ENCODE measurements around the gene SMYD3. TPM values are rescaled to one million over a fixed set of nuclear protein-coding genes. Genes with fewer than 3 reads are reported as not detected.

The SMYD3 gene
- total RNA-seq, 2 experiments from 2014 or later, result 22.6 to 27.0 TPM

DNA sequence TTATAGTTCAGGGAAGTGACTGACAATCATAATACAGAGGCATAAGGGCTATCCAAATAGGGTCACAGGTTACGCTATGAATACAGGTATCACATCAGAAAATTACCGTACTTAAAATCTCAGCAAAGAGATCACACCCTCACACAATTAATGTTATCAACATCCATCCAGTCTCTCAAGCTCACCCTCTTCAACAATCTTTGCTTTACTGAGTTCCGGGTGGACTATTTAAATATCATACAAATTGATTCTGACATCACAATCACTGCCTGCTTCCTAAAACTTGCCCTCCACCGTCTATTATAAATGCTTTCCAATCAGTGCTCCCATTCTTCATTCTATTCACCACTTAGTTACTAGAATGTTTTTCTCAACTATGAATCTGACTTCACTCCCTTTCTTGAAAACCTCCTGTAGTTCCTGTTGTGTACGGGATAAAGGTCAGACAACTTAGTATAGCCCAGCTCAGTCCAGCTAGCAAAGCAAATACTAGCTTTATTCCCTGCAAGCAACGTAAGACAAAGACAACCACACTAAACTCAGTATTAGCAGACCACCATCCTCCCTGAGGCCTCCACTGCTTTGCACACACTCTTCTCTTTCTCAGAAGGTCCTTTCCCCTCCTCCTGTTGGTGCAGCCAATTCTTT lies 398.7 kb downstream of the SMYD3 start:
- Mint-ChIP-seq H3K27ac (no peak overlapping the region), H3K4me3 (no peak overlapping the region), H3K36me3 (no peaks in the 10 kb centered on the region)

DNA sequence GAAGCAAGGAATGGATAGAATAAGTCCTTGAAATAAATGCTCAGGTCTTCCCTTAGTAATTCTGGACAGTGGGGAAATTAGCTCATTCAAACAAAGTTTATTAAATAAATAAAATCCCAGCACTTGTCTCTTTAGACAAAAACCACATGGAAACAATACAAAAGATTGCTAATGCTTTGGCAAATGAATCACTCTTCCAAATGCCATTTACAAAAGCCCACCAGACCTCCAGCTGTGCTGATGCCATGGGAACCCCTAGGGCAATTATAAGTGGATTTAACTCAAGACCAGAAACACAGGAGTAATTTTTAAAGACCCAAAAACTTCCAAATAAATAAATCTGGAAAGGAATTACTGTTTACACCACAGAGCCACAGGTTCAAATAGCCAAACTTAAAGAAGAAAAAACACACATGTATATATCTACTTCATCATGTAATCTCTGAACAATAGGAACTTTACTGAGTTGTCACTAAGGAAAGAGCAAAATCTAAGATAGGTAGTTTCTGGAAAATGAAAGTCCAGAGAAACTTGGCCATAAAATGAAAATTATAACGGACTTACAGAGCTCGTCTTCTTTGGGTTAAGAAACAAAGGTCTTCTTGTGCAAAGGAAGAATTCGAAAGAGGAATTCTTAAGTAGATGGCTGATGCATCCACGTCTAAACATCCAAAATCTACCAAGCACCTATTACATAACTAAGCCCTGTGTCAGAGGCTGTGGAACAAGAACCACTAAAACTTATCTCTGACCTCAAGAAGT lies 399.4 kb downstream of the SMYD3 start:
- Mint-ChIP-seq H3K4me1 (peaks cover 3% of the 10 kb centered on the region), H3K27ac (no peak overlapping the region), H3K4me3 (no peak overlapping the region), H3K27me3 (no peaks in the 10 kb centered on the region), H3K9me3 (no peaks in the 10 kb centered on the region), H3K36me3 (no peaks in the 10 kb centered on the region)
- ATAC-seq (ENCODE audit: low read depth), result no peak
- DNase-seq, result no peak
- POLR2A ChIA-PET, result no interaction called here

More for the DNA sequence above, 398.7 kb downstream of the SMYD3 start:
- no peaks in the 10 kb centered on the region for H3K27me3 Mint-ChIP-seq
- DNase-seq, result no peak
- peaks cover 3% of the 10 kb centered on the region for H3K4me1 Mint-ChIP-seq
- POLR2A ChIA-PET, result no interaction called here
- no peak for ATAC-seq (ENCODE audit: low read depth)
- no peaks in the 10 kb centered on the region for H3K9me3 Mint-ChIP-seq

DNA sequence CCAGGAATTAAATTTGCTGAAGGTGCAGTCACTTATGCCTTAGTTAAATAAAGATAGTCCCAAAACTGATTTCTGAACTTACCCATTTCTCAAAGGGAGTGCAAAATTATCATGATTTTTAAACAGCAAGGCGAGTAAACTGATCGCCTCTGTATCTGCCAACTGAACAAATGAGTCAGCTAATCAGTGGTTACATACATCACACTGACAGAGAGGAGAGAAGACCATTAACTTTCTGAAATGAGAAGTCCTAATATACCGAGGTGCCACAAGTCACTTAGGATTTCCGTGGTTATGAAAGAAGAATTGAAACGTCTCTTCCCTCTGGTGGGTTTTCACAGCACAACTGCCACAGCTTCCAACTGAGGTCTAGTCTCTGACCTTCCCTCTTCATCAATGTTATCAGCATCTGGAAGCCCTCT lies 400.7 kb downstream of the SMYD3 start:
- DNase-seq (no peak), ATAC-seq (ENCODE audit: low read depth) (no peak)
- Mint-ChIP-seq H3K27ac (no peak overlapping the region), H3K27me3 (no peaks in the 10 kb centered on the region), H3K9me3 (no peaks in the 10 kb centered on the region), H3K4me3 (no peak overlapping the region), H3K36me3 (no peaks in the 10 kb centered on the region), H3K4me1 (peaks cover under 1% of the 10 kb centered on the region)
- POLR2A ChIA-PET, result no interaction called here

DNA sequence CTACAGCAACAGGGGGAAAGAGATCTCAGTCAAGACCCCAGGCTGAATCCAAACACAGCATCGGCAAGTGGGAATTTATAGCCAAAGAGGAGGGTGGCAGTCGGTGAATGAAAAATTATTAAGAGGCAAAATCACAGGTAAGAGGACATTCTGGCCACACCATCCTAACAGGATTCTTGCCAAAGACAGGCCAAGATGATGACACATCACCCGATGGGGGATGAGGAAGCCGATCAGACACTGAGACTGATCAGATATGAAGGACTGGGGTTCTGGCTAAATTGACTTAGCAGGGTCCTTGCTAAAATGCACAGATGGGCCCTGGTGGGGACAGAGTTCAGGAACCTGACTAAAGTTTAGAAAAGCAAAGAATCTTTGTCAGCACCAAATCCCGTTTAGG lies 402.2 kb downstream of the SMYD3 start:
- Mint-ChIP-seq H3K4me3 (no peak overlapping the region), H3K36me3 (no peaks in the 10 kb centered on the region), H3K4me1 (no peaks in the 10 kb centered on the region), H3K9me3 (no peaks in the 10 kb centered on the region), H3K27ac (no peak overlapping the region), H3K27me3 (no peaks in the 10 kb centered on the region)
- POLR2A ChIA-PET, result no interaction called here
- no peak for ATAC-seq (ENCODE audit: low read depth)
- DNase-seq, result no peak

DNA sequence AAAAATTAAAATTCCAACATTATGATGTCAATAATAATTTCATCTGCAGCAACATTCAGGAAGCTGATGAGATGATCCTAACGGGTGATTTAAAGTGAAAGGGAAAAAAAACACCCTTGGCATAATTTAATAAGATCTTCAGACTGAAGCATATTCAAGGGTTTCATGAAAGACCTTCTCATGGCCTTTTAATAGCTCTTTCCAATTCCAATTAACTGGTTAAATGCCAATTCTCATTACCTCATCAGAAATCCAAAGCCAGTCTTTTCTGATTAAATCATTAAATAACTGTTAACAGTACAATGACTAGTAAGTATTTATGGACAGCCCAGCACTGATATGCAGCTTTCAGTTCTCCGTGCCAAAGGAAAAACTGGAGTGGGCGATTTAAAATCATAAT lies 407.5 kb downstream of the SMYD3 start:
- POLR2A ChIA-PET, result interaction anchor here (0.9 kb wide), 1 partner anchor 25 kb away, joined by 3 read pairs; no protein-coding TSS in a partner anchor
- Mint-ChIP-seq H3K27ac (no peak overlapping the region), H3K9me3 (no peaks in the 10 kb centered on the region), H3K4me1 (no peaks in the 10 kb centered on the region), H3K4me3 (no peak overlapping the region), H3K27me3 (no peaks in the 10 kb centered on the region), H3K36me3 (no peaks in the 10 kb centered on the region)
- DNase-seq (no peak), ATAC-seq (ENCODE audit: low read depth) (no peak)

DNA sequence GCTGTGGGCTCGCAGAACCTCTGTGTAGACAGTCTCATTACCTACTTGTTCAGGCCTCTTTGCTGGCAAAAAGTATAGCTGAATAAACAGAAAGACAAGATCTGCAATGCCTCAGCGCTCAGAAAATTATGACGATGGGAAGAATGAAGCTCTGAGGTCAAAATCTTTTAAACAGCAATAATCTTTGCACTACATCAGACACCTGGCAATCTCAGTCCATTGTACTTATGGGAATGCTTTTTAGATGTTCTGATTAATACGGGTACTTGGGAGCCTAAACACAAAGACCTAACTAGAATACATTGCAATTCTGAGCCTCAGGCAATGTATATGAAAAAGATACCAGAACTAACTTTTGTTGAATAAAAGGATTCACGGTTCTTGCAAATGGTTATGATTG lies 410.7 kb downstream of the SMYD3 start:
- ATAC-seq (ENCODE audit: low read depth) (no peak), DNase-seq (no peak)
- Mint-ChIP-seq H3K27ac (no peak overlapping the region), H3K27me3 (no peaks in the 10 kb centered on the region), H3K4me3 (no peak overlapping the region), H3K9me3 (peaks cover 4% of the 10 kb centered on the region), H3K4me1 (peaks cover 7% of the 10 kb centered on the region), H3K36me3 (peaks cover 7% of the 10 kb centered on the region)
- POLR2A ChIA-PET, result no interaction called here

DNA sequence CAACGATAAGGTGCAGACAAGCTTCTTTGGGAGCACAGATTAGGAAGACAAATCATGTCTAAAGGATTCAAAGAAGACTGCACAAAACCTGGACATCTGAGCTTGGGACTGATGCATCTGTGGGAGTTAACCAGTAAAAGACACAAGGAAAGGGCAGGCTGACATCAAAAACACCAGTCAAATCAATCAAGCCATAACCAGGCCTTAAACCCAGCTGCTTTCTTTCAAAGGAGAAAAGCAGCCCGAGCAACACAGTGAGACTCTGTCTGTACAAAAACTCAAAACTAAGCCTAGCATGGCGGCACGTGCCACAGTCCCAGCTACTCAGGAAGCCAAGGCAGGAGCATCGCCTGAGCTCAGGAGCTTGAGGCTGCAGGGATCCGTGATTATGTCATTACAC lies 411.6 kb downstream of the SMYD3 start:
- ATAC-seq (ENCODE audit: low read depth) (no peak), DNase-seq (no peak)
- Mint-ChIP-seq H3K4me3 (no peak overlapping the region), H3K4me1 (peaks cover 12% of the 10 kb centered on the region), H3K27ac (no peak overlapping the region), H3K9me3 (peaks cover 6% of the 10 kb centered on the region), H3K27me3 (no peaks in the 10 kb centered on the region), H3K36me3 (peaks cover 9% of the 10 kb centered on the region)
- POLR2A ChIA-PET, result no interaction called here

DNA sequence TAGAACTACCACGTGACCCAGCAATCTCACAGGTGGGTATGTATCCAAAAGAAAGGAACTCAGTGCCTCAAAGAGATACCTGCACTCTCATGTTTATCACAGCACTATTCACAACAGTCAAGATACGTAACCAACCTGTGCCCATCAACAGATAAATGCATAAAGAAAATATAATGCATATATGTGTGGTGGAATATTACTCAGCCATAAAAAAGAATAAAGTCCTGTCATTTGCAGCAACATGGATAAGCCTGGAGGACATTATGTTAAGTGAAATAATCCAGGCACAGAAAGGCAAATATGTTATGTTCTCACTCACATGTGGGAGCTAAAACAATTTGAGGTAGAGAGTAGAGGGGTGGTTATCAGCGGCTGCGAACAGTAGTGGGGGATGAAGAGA lies 413.8 kb downstream of the SMYD3 start:
- H3K4me1 Mint-ChIP-seq, result peaks cover 12% of the 10 kb centered on the region
- no peaks in the 10 kb centered on the region for H3K27me3 Mint-ChIP-seq
- H3K9me3 Mint-ChIP-seq, result peaks cover 6% of the 10 kb centered on the region
- H3K4me3 Mint-ChIP-seq, result no peak overlapping the region
- POLR2A ChIA-PET, result no interaction called here
- H3K27ac Mint-ChIP-seq, result no peak overlapping the region
- ATAC-seq (ENCODE audit: low read depth) (no peak), DNase-seq (no peak)
- peaks cover 9% of the 10 kb centered on the region for H3K36me3 Mint-ChIP-seq

DNA sequence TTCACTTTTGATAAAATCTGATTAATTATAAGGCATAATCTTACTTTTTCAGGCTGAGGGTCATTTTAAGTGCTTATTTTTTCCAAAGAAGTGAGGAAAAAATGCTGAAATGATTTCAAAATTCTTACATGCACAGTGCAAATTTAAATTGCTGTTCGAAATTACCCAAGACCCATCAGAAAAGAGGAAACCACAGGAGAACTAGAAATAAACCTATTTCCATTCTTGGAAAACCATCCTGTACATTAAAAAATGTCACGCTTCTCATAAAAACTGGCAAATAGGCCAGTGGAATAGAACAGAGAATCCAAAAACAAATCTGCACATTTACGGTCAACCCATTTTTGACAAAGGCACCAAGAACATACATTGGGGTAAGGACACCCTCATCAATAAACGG lies 414.9 kb downstream of the SMYD3 start:
- Mint-ChIP-seq H3K27me3 (no peaks in the 10 kb centered on the region), H3K27ac (no peak overlapping the region), H3K36me3 (peaks cover 9% of the 10 kb centered on the region), H3K4me3 (no peak overlapping the region), H3K4me1 (peaks cover 12% of the 10 kb centered on the region), H3K9me3 (peaks cover 6% of the 10 kb centered on the region)
- POLR2A ChIA-PET, result no interaction called here
- ATAC-seq (ENCODE audit: low read depth), result no peak
- DNase-seq, result no peak

DNA sequence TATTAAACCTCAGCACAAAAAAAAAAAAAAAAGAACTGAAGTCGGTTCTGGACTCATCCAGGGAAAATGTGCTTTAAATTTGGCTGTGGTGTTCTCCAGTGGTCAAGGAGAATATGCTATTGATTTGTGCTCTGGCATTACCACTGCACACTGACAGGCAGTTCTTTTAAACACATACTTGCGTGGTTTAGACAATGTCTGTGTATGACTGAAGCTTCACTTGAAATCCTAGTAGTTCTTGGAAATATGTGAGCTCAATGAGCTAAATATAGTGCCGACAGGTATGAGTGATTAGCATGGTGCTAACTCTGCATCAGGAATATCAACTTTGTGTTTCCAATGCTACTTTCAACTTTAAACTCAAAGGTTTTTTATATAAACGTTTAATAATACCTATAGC lies 415.6 kb downstream of the SMYD3 start:
- H3K9me3 Mint-ChIP-seq, result peaks cover 6% of the 10 kb centered on the region
- ATAC-seq (ENCODE audit: low read depth) (peak; percentile 50), DNase-seq (no peak)
- peaks cover 12% of the 10 kb centered on the region for H3K4me1 Mint-ChIP-seq
- no peak overlapping the region for H3K27ac Mint-ChIP-seq
- POLR2A ChIA-PET, result no interaction called here
- H3K36me3 Mint-ChIP-seq, result peaks cover 9% of the 10 kb centered on the region
- H3K27me3 Mint-ChIP-seq, result no peaks in the 10 kb centered on the region
- H3K4me3 Mint-ChIP-seq, result no peak overlapping the region

DNA sequence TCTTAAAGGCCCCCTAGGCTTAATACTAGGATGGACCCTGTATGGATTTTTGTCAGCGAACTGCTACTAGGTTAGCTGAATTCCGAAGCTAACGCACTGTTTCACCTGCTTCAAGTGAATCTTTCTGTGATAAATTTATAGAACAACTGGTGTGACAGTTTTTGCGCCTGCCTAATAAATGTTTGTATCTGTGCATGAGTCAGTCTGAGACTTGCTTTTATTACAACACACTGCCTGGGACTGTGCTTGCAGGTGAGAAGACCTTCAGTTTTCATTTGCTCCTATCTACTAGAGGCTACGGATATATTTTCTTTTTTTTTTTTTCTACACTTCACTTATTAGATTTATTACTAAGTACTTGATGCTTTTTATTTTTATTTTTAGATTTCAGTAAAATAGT lies 420.9 kb downstream of the SMYD3 start:
- Mint-ChIP-seq H3K9me3 (peaks cover 5% of the 10 kb centered on the region), H3K4me1 (peaks cover 3% of the 10 kb centered on the region), H3K27ac (no peak overlapping the region), H3K27me3 (no peaks in the 10 kb centered on the region), H3K4me3 (no peak overlapping the region), H3K36me3 (peaks cover 5% of the 10 kb centered on the region)
- ATAC-seq (ENCODE audit: low read depth) (no peak), DNase-seq (no peak)
- POLR2A ChIA-PET, result no interaction called here

DNA sequence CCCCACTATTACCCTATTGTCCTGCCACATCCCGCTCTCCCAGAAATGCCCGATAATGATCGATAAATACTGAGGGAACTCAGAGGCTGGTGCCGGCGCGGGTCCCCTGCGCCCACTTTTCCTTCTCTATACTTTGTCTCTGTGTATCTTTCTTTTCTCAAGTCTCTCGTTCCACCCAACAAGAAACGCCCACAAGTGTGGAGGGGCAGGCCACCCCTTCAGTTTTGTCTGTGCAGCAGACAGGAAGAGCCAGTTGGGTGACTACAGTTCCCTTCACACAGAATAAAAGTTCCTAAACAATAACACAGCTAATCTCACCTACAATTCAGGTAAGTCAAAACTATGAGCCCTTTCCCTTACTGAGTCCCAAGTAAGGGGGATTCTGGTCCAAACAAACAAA lies 423.7 kb downstream of the SMYD3 start:
- Mint-ChIP-seq H3K4me3 (no peak overlapping the region), H3K27me3 (no peaks in the 10 kb centered on the region)

DNA sequence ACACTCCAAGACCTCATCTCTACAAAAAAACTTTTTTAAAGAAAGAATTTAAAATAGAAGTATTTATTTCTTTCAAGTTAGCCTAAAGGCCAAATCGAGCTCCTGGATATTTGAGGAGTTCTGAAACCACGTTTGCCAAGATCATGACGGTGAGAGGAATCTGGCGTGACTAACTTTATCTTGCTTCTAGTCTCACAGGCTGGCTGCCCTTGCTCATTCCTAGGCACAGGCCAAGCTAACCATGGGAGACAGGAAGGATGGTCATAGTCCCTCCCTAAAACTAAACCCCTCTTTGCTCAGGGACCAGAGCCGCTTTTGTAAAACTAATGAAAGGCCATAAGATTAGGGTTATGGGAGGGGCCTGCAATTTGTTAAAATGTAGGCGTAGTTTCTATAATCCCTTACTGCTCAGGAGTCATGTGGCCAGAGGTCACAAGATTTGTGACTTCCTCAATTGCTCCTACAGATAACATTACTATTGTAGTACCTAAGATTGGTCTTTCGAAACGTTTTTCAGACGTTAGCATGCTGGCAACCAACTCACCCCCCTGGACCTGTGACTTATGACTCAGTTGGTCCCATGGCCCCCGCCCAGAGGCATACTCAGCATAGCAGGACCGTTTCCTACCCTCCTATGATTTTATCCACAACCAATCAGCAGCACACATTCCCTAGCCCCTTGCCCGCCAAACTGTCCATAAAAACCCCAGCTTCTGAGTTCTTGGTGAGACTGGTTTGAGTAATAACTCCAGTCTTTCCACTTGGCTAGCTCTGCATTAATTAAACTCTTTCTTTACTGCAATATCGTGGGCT lies 425.0 kb downstream of the SMYD3 start:
- Mint-ChIP-seq H3K4me1 (no peaks in the 10 kb centered on the region), H3K36me3 (peaks cover 6% of the 10 kb centered on the region), H3K4me3 (no peak overlapping the region), H3K27me3 (no peaks in the 10 kb centered on the region), H3K9me3 (peaks cover 7% of the 10 kb centered on the region), H3K27ac (no peak overlapping the region)
- DNase-seq (no peak), ATAC-seq (ENCODE audit: low read depth) (no peak)
- POLR2A ChIA-PET, result no interaction called here

More for the DNA sequence above, 423.7 kb downstream of the SMYD3 start:
- Mint-ChIP-seq H3K36me3 (peaks cover 6% of the 10 kb centered on the region), H3K9me3 (peaks cover 7% of the 10 kb centered on the region), H3K4me1 (no peaks in the 10 kb centered on the region), H3K27ac (no peak overlapping the region)
- ATAC-seq (ENCODE audit: low read depth), result no peak
- POLR2A ChIA-PET, result no interaction called here
- DNase-seq, result no peak

Data from activated naive CD8-positive, alpha-beta T cell treated with anti-CD3 and anti-CD28 coated beads, Interleukin-2, amount 10 ng/mL, durations not matched to agents 7 days and 5 days (primary cell).